ENCODE results near the gene TRAF3. TPM values are rescaled to one million over a fixed set of nuclear protein-coding genes. Genes with fewer than 3 reads are reported as not detected.
A peak's percentile ranks its signal among the peaks of the same experiment; 100 is the strongest.
"Not testable (repeated sequence)": the region's sequence is repeated elsewhere in the genome, so short reads cannot be mapped to it uniquely, and the experiment has no call there.

Gene TRAF3
- total RNA-seq, 2 donors from 2014 or later, result 14.5 to 28.7 TPM

GRCh38 chr14:102891111-102891510 lies 113.9 kb downstream of the TRAF3 start:
- Histone ChIP-seq H3K27ac (no peak overlapping the region), H3K36me3 (peaks cover 6% of the 10 kb centered on the region), H3K27me3 (replicated peaks; ENCODE audit: insufficient read depth) (no peaks in the 10 kb centered on the region), H3K4me1 (ENCODE audit: control insufficient read depth in 1 of 2, low read depth in 2 of 2) (no peaks in the 10 kb centered on the region), H3K9me3 (no peaks in the 10 kb centered on the region), H3K4me3 (no peak overlapping the region)
- ATAC-seq (ENCODE audit: insufficient number of reproducible peaks, low FRiP score, low read depth), result no peak
- no peak for DNase-seq (ENCODE audit: low spot score)
- no peak for TF ChIP-seq CTCF (IDR thresholded peaks at IDR 0.05)

- TF ChIP-seq CTCF (IDR thresholded peaks at IDR 0.05), result no peak
- Histone ChIP-seq H3K4me3 (no peak overlapping the region), H3K4me1 (ENCODE audit: control insufficient read depth in 1 of 2, low read depth in 2 of 2) (no peaks in the 10 kb centered on the region), H3K27ac (no peak overlapping the region), H3K27me3 (replicated peaks; ENCODE audit: insufficient read depth) (no peaks in the 10 kb centered on the region), H3K36me3 (peaks cover 6% of the 10 kb centered on the region), H3K9me3 (no peaks in the 10 kb centered on the region)
- DNase-seq (ENCODE audit: low spot score) (no peak), ATAC-seq (ENCODE audit: insufficient number of reproducible peaks, low FRiP score, low read depth) (no peak)
Measured at GRCh38 chr14:102891556-102891955, 114.3 kb downstream of the TRAF3 start.

- Histone ChIP-seq H3K9me3 (no peaks in the 10 kb centered on the region), H3K36me3 (peaks cover 6% of the 10 kb centered on the region), H3K4me3 (no peak overlapping the region), H3K27me3 (replicated peaks; ENCODE audit: insufficient read depth) (no peaks in the 10 kb centered on the region), H3K27ac (no peak overlapping the region), H3K4me1 (ENCODE audit: control insufficient read depth in 1 of 2, low read depth in 2 of 2) (no peaks in the 10 kb centered on the region)
- TF ChIP-seq CTCF (IDR thresholded peaks at IDR 0.05), result no peak
- DNase-seq (ENCODE audit: low spot score), result no peak
- no peak for ATAC-seq (ENCODE audit: insufficient number of reproducible peaks, low FRiP score, low read depth)
Measured at GRCh38 chr14:102892651-102893050, 115.4 kb downstream of the TRAF3 start.

- TF ChIP-seq CTCF (IDR thresholded peaks at IDR 0.05), result no peak
- peak; percentile 57 for ATAC-seq (ENCODE audit: insufficient number of reproducible peaks, low FRiP score, low read depth)
Measured at GRCh38 chr14:102893452-102893851, 116.2 kb downstream of the TRAF3 start.

GRCh38 chr14:102896735-102897134 lies 119.5 kb downstream of the TRAF3 start:
- not testable (repeated sequence) for H3K4me1 ChIP-seq (ENCODE audit: control insufficient read depth in 1 of 2, low read depth in 2 of 2); H3K27me3 ChIP-seq (replicated peaks; ENCODE audit: insufficient read depth); ATAC-seq (ENCODE audit: insufficient number of reproducible peaks, low FRiP score, low read depth); H3K4me3 ChIP-seq; H3K9me3 ChIP-seq; DNase-seq (ENCODE audit: low spot score); H3K27ac ChIP-seq; H3K36me3 ChIP-seq

More at GRCh38 chr14:102893452-102893851, 116.2 kb downstream of the TRAF3 start:
- H3K27me3 ChIP-seq (replicated peaks; ENCODE audit: insufficient read depth), result no peaks in the 10 kb centered on the region
- no peaks in the 10 kb centered on the region for H3K4me1 ChIP-seq (ENCODE audit: control insufficient read depth in 1 of 2, low read depth in 2 of 2)
- H3K9me3 ChIP-seq, result no peaks in the 10 kb centered on the region
- no peak for DNase-seq (ENCODE audit: low spot score)
- H3K27ac ChIP-seq, result no peak overlapping the region
- H3K4me3 ChIP-seq, result no peak overlapping the region
- peaks cover 6% of the 10 kb centered on the region for H3K36me3 ChIP-seq

GRCh38 chr14:102897299-102898027 lies 120.2 kb downstream of the TRAF3 start:
- Histone ChIP-seq H3K9me3 (no peaks in the 10 kb centered on the region), H3K27ac (no peak overlapping the region), H3K36me3 (peaks cover 6% of the 10 kb centered on the region), H3K4me3 (no peak overlapping the region), H3K4me1 (ENCODE audit: control insufficient read depth in 1 of 2, low read depth in 2 of 2) (no peaks in the 10 kb centered on the region), H3K27me3 (replicated peaks; ENCODE audit: insufficient read depth) (no peaks in the 10 kb centered on the region)
- no peak for TF ChIP-seq CTCF (IDR thresholded peaks at IDR 0.05)
- DNase-seq (ENCODE audit: low spot score) (no peak), ATAC-seq (ENCODE audit: insufficient number of reproducible peaks, low FRiP score, low read depth) (no peak)
